HG03457 (cell line): ENCODE measurements around the gene TBC1D4.
A peak's percentile ranks its signal among the peaks of the same experiment; 100 is the strongest.
"Not testable (repeated sequence)": the region's sequence is repeated elsewhere in the genome, so short reads cannot be mapped to it uniquely, and the experiment has no call there.

Experiments
- ATAC-seq: cut with Tn5 transposase; IDR thresholded peaks from one replicate; pipeline ENCODE4 v1.9.1; 2021; ENCODE audit warnings: moderate number of reproducible peaks; ENCODE audit not compliant: unreplicated experiment

TBC1D4 gene

GRCh38 chr13:75302071-75302698 is 179.8 kb downstream of the TBC1D4 start:
- ATAC-seq: no peak

GRCh38 chr13:75299913-75300862 is 181.8 kb downstream of the TBC1D4 start:
- ATAC-seq: peak; percentile 62

GRCh38 chr13:75299246-75299645 is 182.7 kb downstream of the TBC1D4 start:
- ATAC-seq: no peak

- no peak for ATAC-seq
Measured at GRCh38 chr13:75296641-75297040, 185.3 kb downstream of the TBC1D4 start.

- ATAC-seq: no peak
Measured at GRCh38 chr13:75295201-75295600, 186.8 kb downstream of the TBC1D4 start.

- no peak for ATAC-seq
Measured at GRCh38 chr13:75294110-75294509, 187.9 kb downstream of the TBC1D4 start.

GRCh38 chr13:75285310-75285709 is 196.7 kb downstream of the TBC1D4 start:
- ATAC-seq: no peak

GRCh38 chr13:75279834-75280369 is 202.1 kb downstream of the TBC1D4 start:
- ATAC-seq: no peak

GRCh38 chr13:75273695-75274094 is 208.3 kb downstream of the TBC1D4 start:
- ATAC-seq: not testable (repeated sequence)

GRCh38 chr13:75271846-75272245 is 210.1 kb downstream of the TBC1D4 start:
- ATAC-seq: no peak

- ATAC-seq: not testable (repeated sequence)
Measured at GRCh38 chr13:75268481-75268880, 213.5 kb downstream of the TBC1D4 start.

- no peak for ATAC-seq
Measured at GRCh38 chr13:75264611-75265010, 217.4 kb downstream of the TBC1D4 start.

- no peak for ATAC-seq
Measured at GRCh38 chr13:75263741-75264407, 218.1 kb downstream of the TBC1D4 start.

GRCh38 chr13:75258159-75258782 is 223.7 kb downstream of the TBC1D4 start:
- no peak for ATAC-seq

GRCh38 chr13:75256922-75257321 is 225.0 kb downstream of the TBC1D4 start:
- ATAC-seq: no peak

- no peak for ATAC-seq
Measured at GRCh38 chr13:75255653-75256052, 226.3 kb downstream of the TBC1D4 start.

GRCh38 chr13:75255147-75255546 is 226.8 kb downstream of the TBC1D4 start:
- ATAC-seq: no peak

- ATAC-seq: no peak
Measured at GRCh38 chr13:75251188-75251587, 230.8 kb downstream of the TBC1D4 start.

- ATAC-seq: no peak
Measured at GRCh38 chr13:75250526-75251178, 231.3 kb downstream of the TBC1D4 start.

GRCh38 chr13:75245578-75245977 is 236.4 kb downstream of the TBC1D4 start:
- ATAC-seq: not testable (repeated sequence)
